Testis (tissue), 2 donors: ENCODE data around the gene SNN.

Experiments used
- POLR2A ChIP-seq: fragments of 450-650 bp; IDR thresholded peaks from one replicate; pipeline ENCODE4 v1.6.1; 2017; ENCODE audit warnings: antibody characterized with exemption, mild to moderate bottlenecking, moderate library complexity
- TF ChIP-seq, protein P1 (sequence below), 3 experiments: fragments of 450-650 bp in 2 of 3; fragments of 200-600 bp in 1 of 3; sonication (generic) in 1 of 3; IDR thresholded peaks; one replicate each; pipeline ENCODE4 v1.5.1; 2016 to 2019; ENCODE audit warnings: antibody characterized with exemption in 3 of 3, mild to moderate bottlenecking in 2 of 3, moderate library complexity in 1 of 3

DNA sequence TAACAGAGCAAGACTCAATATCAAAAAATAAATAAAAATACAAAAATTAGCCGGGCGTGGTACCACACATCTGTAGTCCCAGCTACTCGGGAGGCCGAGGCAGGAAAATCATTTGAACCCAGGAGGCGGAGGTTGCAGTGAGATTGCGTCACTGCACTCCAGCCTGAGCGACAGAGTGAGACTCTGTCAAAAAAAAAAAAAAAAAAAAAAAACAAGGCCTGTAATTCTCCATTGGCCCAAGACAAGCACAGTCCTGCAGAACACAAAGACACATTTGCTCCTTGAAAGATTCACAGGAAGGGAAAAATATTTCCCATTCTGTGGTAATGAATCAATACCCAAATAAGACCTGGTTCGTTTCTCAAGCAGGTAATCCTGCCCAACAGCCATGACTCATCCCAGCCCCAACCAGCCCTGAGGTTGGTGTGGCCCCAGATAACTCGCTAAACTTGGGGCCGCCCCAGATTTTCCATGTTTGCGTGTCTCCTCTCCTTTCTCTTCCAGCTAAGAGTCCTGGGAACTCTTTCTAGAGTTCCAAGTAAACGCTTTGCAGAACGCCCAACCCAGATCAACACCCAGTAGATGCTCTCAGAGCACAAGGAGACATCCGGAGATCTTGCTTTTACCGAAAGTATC, 40.3 kb upstream of the SNN start:
- TF ChIP-seq, protein P1, sequence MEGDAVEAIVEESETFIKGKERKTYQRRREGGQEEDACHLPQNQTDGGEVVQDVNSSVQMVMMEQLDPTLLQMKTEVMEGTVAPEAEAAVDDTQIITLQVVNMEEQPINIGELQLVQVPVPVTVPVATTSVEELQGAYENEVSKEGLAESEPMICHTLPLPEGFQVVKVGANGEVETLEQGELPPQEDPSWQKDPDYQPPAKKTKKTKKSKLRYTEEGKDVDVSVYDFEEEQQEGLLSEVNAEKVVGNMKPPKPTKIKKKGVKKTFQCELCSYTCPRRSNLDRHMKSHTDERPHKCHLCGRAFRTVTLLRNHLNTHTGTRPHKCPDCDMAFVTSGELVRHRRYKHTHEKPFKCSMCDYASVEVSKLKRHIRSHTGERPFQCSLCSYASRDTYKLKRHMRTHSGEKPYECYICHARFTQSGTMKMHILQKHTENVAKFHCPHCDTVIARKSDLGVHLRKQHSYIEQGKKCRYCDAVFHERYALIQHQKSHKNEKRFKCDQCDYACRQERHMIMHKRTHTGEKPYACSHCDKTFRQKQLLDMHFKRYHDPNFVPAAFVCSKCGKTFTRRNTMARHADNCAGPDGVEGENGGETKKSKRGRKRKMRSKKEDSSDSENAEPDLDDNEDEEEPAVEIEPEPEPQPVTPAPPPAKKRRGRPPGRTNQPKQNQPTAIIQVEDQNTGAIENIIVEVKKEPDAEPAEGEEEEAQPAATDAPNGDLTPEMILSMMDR (IDR thresholded peaks at IDR 0.05), result no peak
- no peak for TF ChIP-seq POLR2A
